K562 (cell line): ENCODE measurements around the gene RTN4. TPM values are rescaled to one million over a fixed set of nuclear protein-coding genes. Genes with fewer than 3 reads are reported as not detected.

Experiments used
- CCAR2 ChIP-seq: fragments of 200-400 bp; formaldehyde crosslinking; IDR thresholded peaks from 2 replicates; pipeline ENCODE4 v1.6.1; 2017; ENCODE audit warnings: mild to moderate bottlenecking, low read depth, low read length
- MED1 ChIP-seq: sonication (generic); formaldehyde crosslinking; IDR thresholded peaks from 2 replicates; pipeline ENCODE4 v1.8.1; 2023; ENCODE audit warnings: missing genetic modification reagents, borderline replicate concordance
- NFE2 ChIP-seq: IDR thresholded peaks from 2 replicates; pipeline ENCODE4 v1.6.1; 2014; ENCODE audit warnings: antibody characterized with exemption, low read depth
- NR2F6 ChIP-seq: fragments of 450-650 bp; formaldehyde crosslinking; IDR thresholded peaks from 2 replicates; pipeline ENCODE4 v1.4.0; 2020; ENCODE audit warnings: mild to moderate bottlenecking
- POLR3G ChIP-seq: IDR thresholded peaks from 2 replicates; pipeline ENCODE4 v1.6.1; 2011; ENCODE audit not compliant: insufficient read length, insufficient replicate concordance; ENCODE audit errors: extremely low read depth
- TEAD4 ChIP-seq, 2 experiments: sonication (generic) in 1 of 2; formaldehyde crosslinking in 1 of 2; IDR thresholded peaks; 2 replicates each; pipeline versions ENCODE4 v1.6.1 to v1.8.0; 2012 to 2022; ENCODE audit warnings: borderline replicate concordance in 1 of 2, inconsistent platforms in 1 of 2, low read length in 1 of 2, mild to moderate bottlenecking in 1 of 2, missing genetic modification reagents in 1 of 2
- TOE1 ChIP-seq, 2 experiments: fragments of 450-650 bp in 1 of 2; sonication (generic) in 1 of 2; formaldehyde crosslinking in 1 of 2; IDR thresholded peaks; 2 replicates each; pipeline versions ENCODE4 v1.7.1 to v1.8.0; 2016 to 2022; ENCODE audit warnings: borderline replicate concordance in 2 of 2, mild to moderate bottlenecking in 2 of 2, antibody characterized with exemption in 1 of 2, inconsistent platforms in 1 of 2, low read depth in 1 of 2, missing genetic modification reagents in 1 of 2, moderate library complexity in 1 of 2
- ZNF197 ChIP-seq: fragments of 200-800 bp; sonication (Bioruptor generic); IDR thresholded peaks from 2 replicates; pipeline ENCODE4 v1.6.1; 2016; ENCODE audit warnings: low read depth, missing genetic modification characterization, missing compliant biosample characterization
- ZNF316 ChIP-seq: fragments of 450-650 bp; IDR thresholded peaks from 2 replicates; pipeline ENCODE4 v1.6.1; 2016
- ZNF696 ChIP-seq: fragments of 250-450 bp; sonication (Bioruptor Pico); conservative IDR thresholded peaks from 2 replicates; pipeline ENCODE4 v1.4.0; 2020; ENCODE audit warnings: mild to moderate bottlenecking, moderate library complexity
- polyA plus RNA-seq, 8 experiments: library from polyadenylated mRNA; depleted of rRNA in 4 of 8; stranded (reverse) in 5 of 8; unstranded in 3 of 8; fragments of >200 nt; fragmentation: Nextera tagmentation in 2 of 8; fragmentation: Illumina TruSeq in 1 of 8; extraction: Ambion mirVana in 2 of 8; extraction: Trizol in 1 of 8; gene quantifications; 2 replicates each; pipeline versions ENCODE4 v1.2.1 to v1.2.3, GENCODE V29; 2011 to 2014; ENCODE audit warnings: inconsistent platforms in 1 of 8, missing spikeins in 1 of 8
- total RNA-seq, 7 experiments: library from RNA; depleted of rRNA in 6 of 7; stranded (reverse); fragments of >200 nt in 6 of 7; fragmentation: Illumina TruSeq in 2 of 7; extraction: Trizol in 2 of 7; gene quantifications; 2 replicates each; pipeline versions ENCODE4 v1.2.1 to v1.2.3, GENCODE V29; 2011 to 2021; ENCODE audit warnings: low replicate concordance in 1 of 7
- TF ChIP-seq, protein P1 (sequence below): fragments of 450-650 bp; formaldehyde crosslinking; IDR thresholded peaks from 2 replicates; pipeline ENCODE4 v1.4.0; 2020; ENCODE audit warnings: mild to moderate bottlenecking, moderate library complexity
- TF ChIP-seq, protein P2 (sequence below): fragments of 250-450 bp; sonication (Bioruptor Pico); IDR thresholded peaks from 2 replicates; pipeline ENCODE4 v1.8.0; 2021; ENCODE audit warnings: borderline replicate concordance, mild to moderate bottlenecking, moderate library complexity; ENCODE audit not compliant: poor library complexity, severe bottlenecking
- TF ChIP-seq, protein P3 (sequence below): sonication (generic); formaldehyde crosslinking; IDR thresholded peaks from 2 replicates; pipeline ENCODE4 v1.8.0; 2022; ENCODE audit warnings: missing genetic modification reagents, mild to moderate bottlenecking, borderline replicate concordance
- TF ChIP-seq, protein P4 (sequence below), 2 experiments: IDR thresholded peaks; 2 replicates each; pipeline ENCODE4 v1.6.1; 2011; ENCODE audit warnings: borderline replicate concordance in 1 of 2, control low read depth in 1 of 2, low read depth in 1 of 2, low read length in 1 of 2, mild to moderate bottlenecking in 1 of 2, mixed read lengths in 1 of 2, moderate library complexity in 1 of 2; ENCODE audit not compliant: insufficient read depth in 1 of 2, insufficient read length in 1 of 2, poor library complexity in 1 of 2, severe bottlenecking in 1 of 2; ENCODE audit errors: extremely low read depth in 1 of 2
- TF ChIP-seq, protein P5 (sequence below): fragments of 450-650 bp; IDR thresholded peaks from 2 replicates; pipeline ENCODE4 v1.6.1; 2016; ENCODE audit warnings: antibody characterized with exemption
- TF ChIP-seq, protein P6 (sequence below): fragments of 450-650 bp; IDR thresholded peaks from 2 replicates; pipeline ENCODE4 v1.6.1; 2016; ENCODE audit warnings: mild to moderate bottlenecking

The RTN4 gene
- total and polyA plus RNA-seq, 9 of the 15 experiments (the other 6 are each of a cell fraction or from before 2014, with no cell fraction given) = 73.0 to 248 (median 116) TPM

DNA sequence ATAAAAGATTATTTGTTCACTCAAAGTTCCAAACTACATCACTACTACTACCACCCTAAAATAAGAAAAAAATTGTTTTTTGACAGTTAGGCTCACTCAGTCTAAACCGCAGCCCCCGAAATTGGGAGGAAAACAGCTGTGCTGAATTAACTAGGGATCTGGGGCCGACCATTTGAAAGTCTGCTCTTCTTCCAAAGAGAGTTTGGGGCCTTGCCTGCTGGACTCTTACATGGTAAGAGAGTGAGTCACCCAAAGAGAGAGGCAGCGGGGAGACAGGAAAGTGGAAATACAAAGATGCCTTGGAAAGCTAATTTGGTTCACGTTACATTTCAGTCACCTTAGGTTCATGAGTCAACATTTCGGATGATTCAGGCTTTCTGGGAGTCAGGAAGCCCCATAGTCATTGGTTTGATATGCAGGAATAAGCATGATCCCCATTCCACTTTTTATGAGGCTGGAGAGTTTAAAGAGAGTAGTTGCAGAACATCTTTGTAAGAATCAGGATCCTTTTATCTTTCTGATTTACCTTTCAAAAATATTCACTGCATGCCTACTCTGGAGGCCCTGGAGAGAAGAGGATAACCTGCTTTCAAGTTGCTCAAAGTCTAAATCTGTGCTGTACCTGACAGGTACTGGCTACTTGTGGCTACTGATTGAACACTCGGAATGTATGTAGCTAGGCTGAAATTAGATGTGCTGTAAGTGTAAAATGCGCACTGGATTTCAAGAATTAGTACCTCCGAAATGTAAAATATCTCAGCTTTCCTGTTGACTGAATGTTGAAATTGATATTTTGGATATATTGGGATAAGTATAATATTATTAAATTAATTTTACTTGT is 995 bp upstream of the RTN4 start (continued):
- TF ChIP-seq, protein P1, sequence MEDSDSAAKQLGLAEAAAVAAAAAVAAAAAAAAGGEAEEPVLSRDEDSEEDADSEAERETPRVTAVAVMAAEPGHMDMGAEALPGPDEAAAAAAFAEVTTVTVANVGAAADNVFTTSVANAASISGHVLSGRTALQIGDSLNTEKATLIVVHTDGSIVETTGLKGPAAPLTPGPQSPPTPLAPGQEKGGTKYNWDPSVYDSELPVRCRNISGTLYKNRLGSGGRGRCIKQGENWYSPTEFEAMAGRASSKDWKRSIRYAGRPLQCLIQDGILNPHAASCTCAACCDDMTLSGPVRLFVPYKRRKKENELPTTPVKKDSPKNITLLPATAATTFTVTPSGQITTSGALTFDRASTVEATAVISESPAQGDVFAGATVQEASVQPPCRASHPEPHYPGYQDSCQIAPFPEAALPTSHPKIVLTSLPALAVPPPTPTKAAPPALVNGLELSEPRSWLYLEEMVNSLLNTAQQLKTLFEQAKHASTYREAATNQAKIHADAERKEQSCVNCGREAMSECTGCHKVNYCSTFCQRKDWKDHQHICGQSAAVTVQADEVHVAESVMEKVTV (CRISPR knock-in tag) = peak; percentile 20; the same call in 1 of the 2 replicates
- TF ChIP-seq MED1 (CRISPR knock-in tag) (no peak), TOE1 (IDR thresholded peaks at IDR 0.05; ENCODE audit: borderline replicate concordance) (no peak), TOE1 (CRISPR knock-in tag; IDR thresholded peaks at IDR 0.05; ENCODE audit: borderline replicate concordance, low read depth) (no peak), ZNF316 (peak; percentile 82; the same call in 1 of the 2 replicates), NR2F6 (CRISPR knock-in tag) (no peak), POLR3G (no peak), ZNF696 (CRISPR knock-in tag) (no peak), NFE2 (peak; percentile 84), TEAD4 (IDR thresholded peaks at IDR 0.05; ENCODE audit: low read length) (peak; percentile 28; the same call in 1 of the 2 replicates), TEAD4 (CRISPR knock-in tag; IDR thresholded peaks at IDR 0.05; ENCODE audit: borderline replicate concordance) (no peak), ZNF197 (CRISPR knock-in tag) (no peak), CCAR2 (no peak)
- TF ChIP-seq, protein P2, sequence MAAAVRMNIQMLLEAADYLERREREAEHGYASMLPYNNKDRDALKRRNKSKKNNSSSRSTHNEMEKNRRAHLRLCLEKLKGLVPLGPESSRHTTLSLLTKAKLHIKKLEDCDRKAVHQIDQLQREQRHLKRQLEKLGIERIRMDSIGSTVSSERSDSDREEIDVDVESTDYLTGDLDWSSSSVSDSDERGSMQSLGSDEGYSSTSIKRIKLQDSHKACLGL = no peak
- TF ChIP-seq, protein P3, sequence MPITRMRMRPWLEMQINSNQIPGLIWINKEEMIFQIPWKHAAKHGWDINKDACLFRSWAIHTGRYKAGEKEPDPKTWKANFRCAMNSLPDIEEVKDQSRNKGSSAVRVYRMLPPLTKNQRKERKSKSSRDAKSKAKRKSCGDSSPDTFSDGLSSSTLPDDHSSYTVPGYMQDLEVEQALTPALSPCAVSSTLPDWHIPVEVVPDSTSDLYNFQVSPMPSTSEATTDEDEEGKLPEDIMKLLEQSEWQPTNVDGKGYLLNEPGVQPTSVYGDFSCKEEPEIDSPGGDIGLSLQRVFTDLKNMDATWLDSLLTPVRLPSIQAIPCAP (CRISPR knock-in tag) = no peak
- TF ChIP-seq, protein P4, sequence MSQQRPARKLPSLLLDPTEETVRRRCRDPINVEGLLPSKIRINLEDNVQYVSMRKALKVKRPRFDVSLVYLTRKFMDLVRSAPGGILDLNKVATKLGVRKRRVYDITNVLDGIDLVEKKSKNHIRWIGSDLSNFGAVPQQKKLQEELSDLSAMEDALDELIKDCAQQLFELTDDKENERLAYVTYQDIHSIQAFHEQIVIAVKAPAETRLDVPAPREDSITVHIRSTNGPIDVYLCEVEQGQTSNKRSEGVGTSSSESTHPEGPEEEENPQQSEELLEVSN (IDR thresholded peaks at IDR 0.05; ENCODE audit: borderline replicate concordance in 1 of 2, extremely low read depth in 1 of 2, insufficient read depth in 1 of 2, insufficient read length in 1 of 2, low read depth in 1 of 2, low read length in 1 of 2, poor library complexity in 1 of 2, severe bottlenecking in 1 of 2) = no peak
- TF ChIP-seq, protein P5, sequence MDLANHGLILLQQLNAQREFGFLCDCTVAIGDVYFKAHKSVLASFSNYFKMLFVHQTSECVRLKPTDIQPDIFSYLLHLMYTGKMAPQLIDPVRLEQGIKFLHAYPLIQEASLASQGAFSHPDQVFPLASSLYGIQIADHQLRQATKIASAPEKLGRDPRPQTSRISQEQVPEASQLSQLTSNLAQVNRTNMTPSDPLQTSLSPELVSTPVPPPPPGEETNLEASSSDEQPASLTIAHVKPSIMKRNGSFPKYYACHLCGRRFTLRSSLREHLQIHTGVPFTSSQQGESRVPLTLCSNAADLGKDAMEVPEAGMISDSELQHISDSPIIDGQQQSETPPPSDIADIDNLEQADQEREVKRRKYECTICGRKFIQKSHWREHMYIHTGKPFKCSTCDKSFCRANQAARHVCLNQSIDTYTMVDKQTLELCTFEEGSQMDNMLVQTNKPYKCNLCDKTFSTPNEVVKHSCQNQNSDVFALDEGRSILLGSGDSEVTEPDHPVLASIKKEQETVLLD = no peak
- TF ChIP-seq, protein P6, sequence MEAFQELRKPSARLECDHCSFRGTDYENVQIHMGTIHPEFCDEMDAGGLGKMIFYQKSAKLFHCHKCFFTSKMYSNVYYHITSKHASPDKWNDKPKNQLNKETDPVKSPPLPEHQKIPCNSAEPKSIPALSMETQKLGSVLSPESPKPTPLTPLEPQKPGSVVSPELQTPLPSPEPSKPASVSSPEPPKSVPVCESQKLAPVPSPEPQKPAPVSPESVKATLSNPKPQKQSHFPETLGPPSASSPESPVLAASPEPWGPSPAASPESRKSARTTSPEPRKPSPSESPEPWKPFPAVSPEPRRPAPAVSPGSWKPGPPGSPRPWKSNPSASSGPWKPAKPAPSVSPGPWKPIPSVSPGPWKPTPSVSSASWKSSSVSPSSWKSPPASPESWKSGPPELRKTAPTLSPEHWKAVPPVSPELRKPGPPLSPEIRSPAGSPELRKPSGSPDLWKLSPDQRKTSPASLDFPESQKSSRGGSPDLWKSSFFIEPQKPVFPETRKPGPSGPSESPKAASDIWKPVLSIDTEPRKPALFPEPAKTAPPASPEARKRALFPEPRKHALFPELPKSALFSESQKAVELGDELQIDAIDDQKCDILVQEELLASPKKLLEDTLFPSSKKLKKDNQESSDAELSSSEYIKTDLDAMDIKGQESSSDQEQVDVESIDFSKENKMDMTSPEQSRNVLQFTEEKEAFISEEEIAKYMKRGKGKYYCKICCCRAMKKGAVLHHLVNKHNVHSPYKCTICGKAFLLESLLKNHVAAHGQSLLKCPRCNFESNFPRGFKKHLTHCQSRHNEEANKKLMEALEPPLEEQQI = no peak
